Esophagus mucosa (tissue), 1 donor: ENCODE measurements around the gene TBC1D9B. TPM values are rescaled to one million over a fixed set of nuclear protein-coding genes. Genes with fewer than 3 reads are reported as not detected.
A peak's percentile ranks its signal among the peaks of the same experiment; 100 is the strongest.

Experiments
- ATAC-seq: fragments of 200-7000 bp; cut with Tn5 transposase; one replicate; pipeline ENCODE4 v1.9.1; 2020
- total RNA-seq: library from RNA; stranded (reverse); gene quantifications from one replicate; pipeline ENCODE4 v1.2.4, GENCODE V29; 2023
- donor health status: DM: yes; HTN: yes; CAD: no.

Gene TBC1D9B
- 66.3 TPM for total RNA-seq

GRCh38 chr5:179907556-179908324 is at the start of gene TBC1D9B:
TSS of gene TBC1D9B (minus strand) at chr5:179907897. CDS start at chr5:179907821, 76 bp downstream.
- peak; percentile 81 for ATAC-seq

GRCh38 chr5:179955630-179956029 is 47.9 kb upstream of the TBC1D9B start:
- ATAC-seq, result no peak

GRCh38 chr5:179955062-179955461 is 47.4 kb upstream of the TBC1D9B start:
- no peak for ATAC-seq

- no peak for ATAC-seq
Measured at GRCh38 chr5:179954434-179954833, 46.7 kb upstream of the TBC1D9B start.

- no peak for ATAC-seq
Measured at GRCh38 chr5:179953987-179954386, 46.3 kb upstream of the TBC1D9B start.

GRCh38 chr5:179936976-179937681 is 29.4 kb upstream of the TBC1D9B start:
- no peak for ATAC-seq

- no peak for ATAC-seq
Measured at GRCh38 chr5:179930788-179931473, 23.2 kb upstream of the TBC1D9B start.

- ATAC-seq, result no peak
Measured at GRCh38 chr5:179927824-179928223, 20.1 kb upstream of the TBC1D9B start.

- no peak for ATAC-seq
Measured at GRCh38 chr5:179926657-179927056, 19.0 kb upstream of the TBC1D9B start.

GRCh38 chr5:179923436-179923835 is 15.7 kb upstream of the TBC1D9B start:
- ATAC-seq, result no peak

GRCh38 chr5:179920175-179920574 is 12.5 kb upstream of the TBC1D9B start:
- no peak for ATAC-seq

- ATAC-seq, result no peak
Measured at GRCh38 chr5:179919487-179920060, 11.9 kb upstream of the TBC1D9B start.

GRCh38 chr5:179918742-179919486 is 11.2 kb upstream of the TBC1D9B start:
- ATAC-seq, result no peak

GRCh38 chr5:179916523-179916922 is 8.8 kb upstream of the TBC1D9B start:
- no peak for ATAC-seq

GRCh38 chr5:179915406-179915935 is 7.8 kb upstream of the TBC1D9B start:
- ATAC-seq, result no peak

- peak; percentile 98 for ATAC-seq
Measured at GRCh38 chr5:179914032-179914755, 6.5 kb upstream of the TBC1D9B start.

GRCh38 chr5:179913461-179913860 is 5.8 kb upstream of the TBC1D9B start:
- no peak for ATAC-seq

GRCh38 chr5:179912951-179913350 is 5.3 kb upstream of the TBC1D9B start:
- peak; percentile 27 for ATAC-seq

- peak; percentile 34 for ATAC-seq
Measured at GRCh38 chr5:179912386-179912785, 4.7 kb upstream of the TBC1D9B start.

GRCh38 chr5:179909224-179909623 is 1.5 kb upstream of the TBC1D9B start:
- no peak for ATAC-seq

GRCh38 chr5:179908528-179908927 is 831 bp upstream of the TBC1D9B start:
- ATAC-seq, result no peak
